ENCODE results near the gene RPGRIP1L. TPM values are rescaled to one million over a fixed set of nuclear protein-coding genes. Genes with fewer than 3 reads are reported as not detected.

The RPGRIP1L gene
- total and polyA plus RNA-seq, 9 of the 15 experiments (the other 6 are each of a cell fraction or from before 2014, with no cell fraction given) = 3.2 to 7.7 (median 5.8) TPM

- TF ChIP-seq ILF3 (IDR thresholded peaks at IDR 0.05; ENCODE audit: borderline replicate concordance) (no peak), ZFX (CRISPR knock-in tag; IDR thresholded peaks at IDR 0.05) (peak; percentile 86), TOE1 (IDR thresholded peaks at IDR 0.05; ENCODE audit: borderline replicate concordance) (no peak), TOE1 (CRISPR knock-in tag; IDR thresholded peaks at IDR 0.05; ENCODE audit: borderline replicate concordance, low read depth) (no peak), PHF8 (IDR thresholded peaks at IDR 0.05; ENCODE audit: borderline replicate concordance, low read length) (peak; percentile 71; the same call in 1 of the 2 replicates), MITF (IDR thresholded peaks at IDR 0.05) (no peak), CREB1 (IDR thresholded peaks at IDR 0.05) (peak; percentile 70), CREB1 (CRISPR knock-in tag; IDR thresholded peaks at IDR 0.05) (peak; percentile 74), GABPA (tag; conservative IDR thresholded peaks at IDR 0.05; ENCODE audit: low read depth) (peak; percentile 81), HCFC1 (IDR thresholded peaks at IDR 0.05; ENCODE audit: low read depth, low read length) (peak; percentile 98), USF1 (CRISPR knock-in tag; IDR thresholded peaks at IDR 0.05) (0 out of 2 replicates have a peak, but pooled peaks have one; percentile 34), CBX3 (IDR thresholded peaks at IDR 0.05; ENCODE audit: borderline replicate concordance in 1 of 2, low read length in 2 of 2) (no peak), CAMTA2 (CRISPR knock-in tag; conservative IDR thresholded peaks at IDR 0.05) (no peak), PML (IDR thresholded peaks at IDR 0.05; ENCODE audit: low read length) (no peak), ZBTB12 (CRISPR knock-in tag; IDR thresholded peaks at IDR 0.05) (peak; percentile 54; the same call in 1 of the 2 replicates), TCF7 (IDR thresholded peaks at IDR 0.05; ENCODE audit: borderline replicate concordance) (0 out of 2 replicates have a peak, but pooled peaks have one; percentile 11), RBBP5 (IDR thresholded peaks at IDR 0.05; ENCODE audit: borderline replicate concordance, insufficient read depth, low read length, poor library complexity, severe bottlenecking) (peak; percentile 67), PHF20 (IDR thresholded peaks at IDR 0.05; ENCODE audit: partially characterized antibody) (peak; percentile 75), HOMEZ (CRISPR knock-in tag; IDR thresholded peaks at IDR 0.05) (no peak), ETS1 (conservative IDR thresholded peaks at IDR 0.05; ENCODE audit: control insufficient read depth, low read depth, low read length) (peak; percentile 97), BHLHE40 (IDR thresholded peaks at IDR 0.05; ENCODE audit: low read length) (peak; percentile 23; the same call in 1 of the 2 replicates), RUNX1 (IDR thresholded peaks at IDR 0.05; ENCODE audit: low read depth) (no peak)
Measured at GRCh38 chr16:53703590-53704444, at the start of gene RPGRIP1L, which contains the start of gene FTO (continued).
